Left hindlimb (tissue), 1 donor: ENCODE results near the gene PTPN12.
"Not testable (repeated sequence)": the region's sequence is repeated elsewhere in the genome, so short reads cannot be mapped to it uniquely, and the experiment has no call there.

ENCODE experiments used
- DNase-seq: peaks from one replicate; pipeline ENCODE4 v3.0.0-alpha.2; 2018

The PTPN12 gene

DNA sequence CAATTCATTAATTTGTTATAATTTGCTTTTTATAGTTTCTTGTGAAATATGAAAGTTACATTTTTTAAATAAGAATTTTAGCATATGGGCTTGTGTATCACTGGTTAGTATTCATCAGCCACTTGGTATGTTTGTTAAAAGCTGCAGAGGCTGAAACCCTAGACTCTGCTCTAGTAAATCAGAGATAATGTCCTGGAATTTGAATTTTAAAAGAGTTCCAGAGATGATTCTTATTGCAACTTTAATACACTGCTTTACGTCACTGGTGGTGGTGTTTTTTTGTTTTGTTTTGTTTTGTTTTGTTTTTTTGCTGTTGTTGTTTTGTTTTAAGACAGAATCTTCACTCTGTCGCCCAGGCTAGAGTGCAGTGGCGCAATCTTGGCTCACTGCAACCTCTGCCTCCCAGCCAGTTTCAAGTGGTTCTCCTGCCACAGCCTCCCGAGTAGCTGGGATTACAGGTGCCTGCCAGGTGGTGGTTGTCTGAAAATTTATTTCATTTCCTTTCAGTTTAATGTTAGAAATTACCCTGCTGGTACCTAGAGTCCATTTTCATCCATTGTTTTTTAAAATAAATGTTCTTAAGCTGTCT is 43.8 kb downstream of the PTPN12 start:
- no peak for DNase-seq

DNA sequence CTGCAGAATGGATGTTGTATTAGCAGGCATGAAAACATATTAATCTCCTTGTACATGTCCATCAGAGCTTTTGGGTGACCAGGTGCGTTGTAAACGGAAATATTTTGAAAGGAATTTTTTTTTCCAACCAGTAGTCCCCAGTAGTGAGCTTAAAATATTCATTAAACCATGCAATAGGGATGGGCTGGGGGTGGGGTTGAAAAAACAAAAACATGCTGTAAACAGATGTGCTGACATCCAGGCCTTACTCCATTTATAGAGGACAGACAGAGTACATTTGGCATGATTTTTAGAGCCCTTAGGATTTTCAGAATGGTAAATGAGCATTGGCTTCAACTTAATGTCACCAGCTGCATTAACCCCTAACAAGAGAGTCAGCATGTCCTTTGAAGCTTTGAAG is 50.2 kb downstream of the PTPN12 start:
- no peak for DNase-seq

GRCh38 chr7:77600952-77601351 is 63.9 kb downstream of the PTPN12 start:
- DNase-seq: no peak

DNA sequence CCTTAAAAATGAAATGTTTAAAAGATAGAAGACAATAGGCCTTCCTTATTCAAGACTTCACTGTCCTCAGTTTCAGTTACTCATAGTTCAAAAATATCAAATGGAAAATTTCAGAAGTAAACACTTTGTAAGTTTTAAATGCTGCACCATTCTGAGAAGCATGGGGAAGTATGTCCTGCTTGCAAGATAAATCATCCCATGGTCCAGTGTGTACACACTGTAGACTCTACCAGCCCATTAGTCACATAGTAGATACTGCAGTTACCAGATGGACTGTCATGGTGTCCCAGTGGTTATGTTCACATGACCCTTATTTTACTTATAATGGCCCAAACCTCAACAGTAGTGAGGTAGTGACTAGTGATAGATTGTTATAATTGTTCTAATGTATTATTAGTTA is 69.5 kb downstream of the PTPN12 start:
- no peak for DNase-seq

DNA sequence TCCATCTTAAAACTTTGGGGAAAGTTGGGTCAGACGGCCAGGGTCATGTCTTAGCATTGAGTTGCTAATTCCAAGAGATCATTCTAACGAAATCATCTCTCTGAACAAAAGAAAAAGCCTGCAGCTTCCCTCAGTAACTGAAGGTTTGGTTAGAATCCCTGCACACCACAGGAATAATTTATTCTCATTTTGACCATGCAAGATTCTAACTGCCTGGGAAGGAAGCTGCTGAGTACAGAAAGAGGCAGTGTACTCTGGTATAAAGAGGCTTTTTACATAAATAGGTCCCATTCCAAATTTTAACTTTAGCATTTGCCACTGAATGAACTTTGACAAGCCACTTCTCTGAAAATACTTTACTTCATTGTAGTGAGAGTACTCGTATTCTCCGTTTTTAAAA is 82.2 kb downstream of the PTPN12 start:
- no peak for DNase-seq

- DNase-seq: no peak
Measured at GRCh38 chr7:77626586-77627308, 89.7 kb downstream of the PTPN12 start.

DNA sequence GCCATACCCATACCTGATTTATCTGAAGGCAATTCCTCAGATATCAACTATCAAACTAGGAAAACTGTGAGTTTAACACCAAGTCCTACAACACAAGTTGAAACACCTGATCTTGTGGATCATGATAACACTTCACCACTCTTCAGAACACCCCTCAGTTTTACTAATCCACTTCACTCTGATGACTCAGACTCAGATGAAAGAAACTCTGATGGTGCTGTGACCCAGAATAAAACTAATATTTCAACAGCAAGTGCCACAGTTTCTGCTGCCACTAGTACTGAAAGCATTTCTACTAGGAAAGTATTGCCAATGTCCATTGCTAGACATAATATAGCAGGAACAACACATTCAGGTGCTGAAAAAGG is 90.2 kb downstream of the PTPN12 start:
- DNase-seq: no peak

DNA sequence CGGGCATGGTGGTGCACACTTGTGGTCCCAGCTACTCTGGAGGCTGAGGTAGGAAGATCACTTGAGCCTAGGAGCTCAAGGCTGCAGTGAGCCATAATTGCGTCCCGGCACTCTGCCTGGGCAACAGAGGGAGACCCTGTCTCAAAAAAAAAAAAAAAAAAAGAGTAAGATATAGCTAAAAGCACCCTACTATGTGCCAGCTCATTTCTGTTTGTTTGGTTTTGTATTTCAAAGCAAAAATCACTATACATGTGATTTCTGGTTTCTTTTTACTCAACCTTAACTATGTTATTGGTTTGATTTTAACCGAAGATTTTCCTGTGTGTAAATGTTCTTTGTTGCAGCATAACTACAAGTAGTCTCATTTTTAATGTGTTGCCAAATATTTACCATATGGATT is 92.7 kb downstream of the PTPN12 start:
- no peak for DNase-seq

DNA sequence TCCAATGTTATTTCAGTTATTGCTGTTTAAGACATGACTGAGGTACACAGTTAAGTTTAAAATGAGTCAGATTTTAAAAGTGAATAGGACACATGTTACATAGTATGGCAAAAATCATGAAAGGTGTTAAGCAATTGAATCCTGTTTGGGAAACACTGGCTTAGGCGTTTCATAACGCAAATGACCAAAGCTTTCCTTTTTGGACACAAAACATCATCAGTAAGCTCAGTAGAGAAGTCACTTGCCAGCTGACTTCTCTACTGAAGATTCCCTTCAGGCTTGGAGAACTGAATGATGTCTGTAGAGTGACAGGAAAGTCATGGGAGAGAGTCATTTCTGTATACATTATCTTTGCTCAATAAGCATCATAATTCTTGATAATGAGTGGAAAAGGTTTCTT is 94.7 kb downstream of the PTPN12 start:
- no peak for DNase-seq

DNA sequence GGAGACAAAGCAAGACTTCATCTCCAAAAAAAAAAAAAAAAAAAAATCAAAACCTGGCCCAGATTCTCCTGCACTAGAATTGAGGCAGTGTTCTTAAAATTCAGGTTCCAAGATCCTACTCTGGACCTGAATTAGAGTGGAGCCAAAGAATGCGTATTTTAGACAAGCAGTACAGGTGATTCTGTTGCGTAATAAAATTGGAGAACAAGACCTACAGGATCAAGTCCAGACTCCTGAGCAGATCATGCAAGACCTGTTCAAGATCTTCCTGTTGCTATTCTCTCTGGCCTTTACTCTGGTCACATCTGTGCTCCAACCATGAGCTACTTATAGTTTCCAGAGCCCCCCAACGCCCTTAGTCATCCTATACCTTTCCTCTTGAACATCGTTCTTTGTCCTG is 107.7 kb downstream of the PTPN12 start:
- DNase-seq: no peak

GRCh38 chr7:77648742-77649338 is 111.7 kb downstream of the PTPN12 start:
- DNase-seq: no peak

DNA sequence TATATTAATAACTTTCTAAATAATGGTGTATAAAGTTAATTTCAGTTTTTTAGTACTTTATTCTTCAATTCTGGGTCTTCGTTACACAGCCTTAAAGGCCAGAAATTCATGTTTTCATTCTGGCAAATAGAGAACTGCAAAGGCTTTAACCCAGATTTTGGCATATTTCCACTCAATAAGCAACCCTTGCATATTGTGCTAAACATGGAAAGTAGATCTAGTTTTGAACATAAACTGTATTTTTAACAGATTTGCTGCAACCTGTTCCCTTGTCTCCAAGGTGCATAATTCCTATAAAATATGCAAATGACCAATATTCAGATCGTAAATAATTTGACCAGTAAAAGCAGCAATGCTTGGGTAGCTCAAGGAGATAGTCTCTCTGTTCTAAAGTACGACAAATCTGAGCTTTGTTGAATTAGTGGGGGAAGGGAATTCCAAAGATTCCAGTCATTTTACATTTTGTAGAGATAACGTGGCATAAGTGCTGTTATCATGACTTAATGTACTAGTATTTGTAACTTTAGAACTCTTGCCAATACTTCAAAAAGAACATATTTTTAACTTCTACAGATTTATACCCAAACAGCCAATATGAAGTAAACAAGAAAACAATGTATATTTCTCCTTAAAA is 112.7 kb downstream of the PTPN12 start:
- no peak for DNase-seq

GRCh38 chr7:77651575-77652162 is 114.6 kb downstream of the PTPN12 start:
- no peak for DNase-seq

DNA sequence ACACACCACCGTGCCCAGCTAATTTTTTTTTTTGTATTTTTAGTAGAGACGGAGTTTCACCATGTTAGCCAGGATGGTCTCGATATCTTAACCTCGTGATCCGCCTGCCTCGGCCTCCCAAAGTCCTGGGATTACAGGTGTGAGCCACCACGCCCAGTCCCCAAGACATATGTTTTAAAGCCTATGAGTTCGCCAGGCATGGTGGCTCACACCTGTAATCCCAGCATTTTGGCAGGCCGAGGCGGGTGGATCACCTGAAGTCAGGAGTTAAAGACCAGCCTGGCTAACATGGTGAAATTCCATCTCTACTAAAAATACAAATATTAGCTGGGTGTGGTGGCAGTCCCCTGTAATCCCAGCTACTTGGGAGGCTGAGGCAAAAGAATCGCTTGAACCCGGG is 115.7 kb downstream of the PTPN12 start:
- DNase-seq: not testable (repeated sequence)

DNA sequence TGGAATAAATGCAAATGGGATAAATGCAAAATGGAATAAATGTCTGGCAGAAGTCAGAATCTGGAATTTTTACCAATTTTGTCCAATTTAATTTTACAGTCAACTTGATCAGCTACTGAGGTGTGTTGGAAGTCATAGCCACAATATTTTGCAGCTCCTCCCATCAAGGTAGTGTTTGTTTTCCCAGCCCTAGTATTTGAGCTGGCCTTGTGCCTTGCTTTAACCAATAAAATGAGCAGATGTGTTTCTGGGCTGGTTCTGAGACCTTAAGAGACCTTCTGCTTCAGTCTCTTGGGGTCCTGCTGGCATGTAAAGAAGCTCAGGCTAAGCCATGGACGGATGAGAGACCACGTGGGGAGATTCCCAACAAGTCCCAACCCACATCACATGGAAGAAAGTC is 116.5 kb downstream of the PTPN12 start:
- DNase-seq: no peak

GRCh38 chr7:77655356-77655755 is 118.3 kb downstream of the PTPN12 start:
- DNase-seq: no peak

DNA sequence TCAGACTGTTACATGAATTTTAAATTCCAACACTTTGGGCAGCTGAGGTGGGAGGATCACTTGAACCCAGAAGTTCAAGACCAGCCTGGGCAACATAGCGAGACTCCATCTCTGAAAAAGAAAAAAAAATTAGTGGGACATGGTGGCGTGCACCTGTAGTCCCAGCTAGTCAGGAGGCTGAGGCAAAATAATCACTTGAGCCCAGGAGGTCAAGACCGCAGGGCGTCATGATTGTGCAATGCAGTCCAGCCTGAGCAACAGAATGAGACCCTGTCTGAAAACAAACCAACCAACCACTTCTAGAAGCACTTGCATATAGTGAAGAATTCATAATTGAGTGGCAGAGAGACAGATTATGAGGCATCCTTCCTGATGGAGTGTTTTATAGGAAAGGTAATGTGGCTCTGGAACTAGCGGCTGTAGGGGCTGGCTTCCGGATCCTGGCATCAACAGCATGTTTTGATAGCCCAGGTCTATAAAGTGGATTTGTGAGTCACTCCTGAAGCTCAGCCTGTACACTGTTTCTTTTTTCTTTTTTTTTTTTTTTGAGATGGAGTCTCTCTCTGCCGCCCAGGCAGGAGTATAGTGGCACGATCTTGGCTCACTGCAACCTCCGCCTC is 118.9 kb downstream of the PTPN12 start:
- no peak for DNase-seq

GRCh38 chr7:77657427-77658224 is 120.5 kb downstream of the PTPN12 start:
- DNase-seq: no peak

GRCh38 chr7:77658928-77659327 is 121.8 kb downstream of the PTPN12 start:
- DNase-seq: no peak

GRCh38 chr7:77661816-77662215 is 124.7 kb downstream of the PTPN12 start:
- DNase-seq: no peak

- no peak for DNase-seq
Measured at GRCh38 chr7:77662869-77663268, 125.8 kb downstream of the PTPN12 start.

- DNase-seq: no peak
Measured at GRCh38 chr7:77664715-77665114, 127.6 kb downstream of the PTPN12 start.
